Osteocyte (in vitro differentiated cells): ENCODE measurements around the gene DEPP1. TPM values are rescaled to one million over a fixed set of nuclear protein-coding genes. Genes with fewer than 3 reads are reported as not detected.

Experiments
- DNase-seq: peaks from one replicate; pipeline ENCODE4 v3.0.0; 2021; ENCODE audit warnings: mixed read lengths; ENCODE audit not compliant: unreplicated experiment; ENCODE audit errors: extremely low spot score
- H3K27ac Mint-ChIP-seq: one replicate; pipeline ENCODE4 v1.8.0; 2021; ENCODE audit warnings: mild to moderate bottlenecking, mixed read lengths; ENCODE audit not compliant: unreplicated experiment
- H3K27me3 Mint-ChIP-seq: one replicate; pipeline ENCODE4 v1.8.0; 2021; ENCODE audit warnings: mixed read lengths; ENCODE audit not compliant: unreplicated experiment
- H3K36me3 Mint-ChIP-seq: one replicate; pipeline ENCODE4 v1.8.0; 2021; ENCODE audit warnings: mixed read lengths; ENCODE audit not compliant: unreplicated experiment
- H3K4me1 Mint-ChIP-seq: one replicate; pipeline ENCODE4 v1.8.0; 2021; ENCODE audit warnings: mixed read lengths; ENCODE audit not compliant: unreplicated experiment
- H3K4me3 Mint-ChIP-seq: one replicate; pipeline ENCODE4 v1.8.0; 2021; ENCODE audit warnings: mild to moderate bottlenecking, moderate library complexity, mixed read lengths; ENCODE audit not compliant: unreplicated experiment
- H3K9me3 Mint-ChIP-seq: one replicate; pipeline ENCODE4 v1.8.0; 2021; ENCODE audit warnings: mixed read lengths; ENCODE audit not compliant: unreplicated experiment
- total RNA-seq: library from RNA; stranded (reverse); gene quantifications from 2 replicates; pipeline ENCODE4 v1.2.1, GENCODE V29; 2021
- TF ChIP-seq, protein P1 (sequence below): fragments of 200-600 bp; sonication (generic); IDR thresholded peaks from 2 replicates; pipeline ENCODE4 v1.5.0; 2021; ENCODE audit warnings: antibody characterized with exemption, mild to moderate bottlenecking, moderate library complexity

Gene DEPP1
- total RNA-seq, 1 donor from 2014 or later: 10.3 TPM

DNA sequence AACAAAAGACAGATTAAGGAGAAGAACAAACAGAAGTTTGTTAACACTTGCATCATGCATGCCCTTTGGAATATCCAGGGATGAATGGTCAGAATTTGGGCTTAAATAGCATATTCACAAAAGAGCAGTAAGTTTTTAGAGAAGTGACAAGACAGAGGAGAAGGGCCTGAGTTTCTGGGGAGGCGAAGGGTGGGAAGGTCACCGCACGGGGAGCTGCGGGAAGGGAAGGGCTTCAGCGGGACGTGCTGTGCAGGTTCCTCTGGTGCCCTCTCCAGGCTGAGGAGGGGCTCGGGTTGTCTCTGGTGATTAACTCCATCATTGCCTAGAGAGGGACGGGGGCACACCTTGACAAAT lies 11.7 kb upstream of the DEPP1 start:
- Mint-ChIP-seq H3K27ac (no peak overlapping the region), H3K9me3 (no peaks in the 10 kb centered on the region), H3K4me3 (no peak overlapping the region), H3K36me3 (peaks cover 2% of the 10 kb centered on the region), H3K27me3 (no peaks in the 10 kb centered on the region), H3K4me1 (peaks cover 40% of the 10 kb centered on the region)
- TF ChIP-seq, protein P1, sequence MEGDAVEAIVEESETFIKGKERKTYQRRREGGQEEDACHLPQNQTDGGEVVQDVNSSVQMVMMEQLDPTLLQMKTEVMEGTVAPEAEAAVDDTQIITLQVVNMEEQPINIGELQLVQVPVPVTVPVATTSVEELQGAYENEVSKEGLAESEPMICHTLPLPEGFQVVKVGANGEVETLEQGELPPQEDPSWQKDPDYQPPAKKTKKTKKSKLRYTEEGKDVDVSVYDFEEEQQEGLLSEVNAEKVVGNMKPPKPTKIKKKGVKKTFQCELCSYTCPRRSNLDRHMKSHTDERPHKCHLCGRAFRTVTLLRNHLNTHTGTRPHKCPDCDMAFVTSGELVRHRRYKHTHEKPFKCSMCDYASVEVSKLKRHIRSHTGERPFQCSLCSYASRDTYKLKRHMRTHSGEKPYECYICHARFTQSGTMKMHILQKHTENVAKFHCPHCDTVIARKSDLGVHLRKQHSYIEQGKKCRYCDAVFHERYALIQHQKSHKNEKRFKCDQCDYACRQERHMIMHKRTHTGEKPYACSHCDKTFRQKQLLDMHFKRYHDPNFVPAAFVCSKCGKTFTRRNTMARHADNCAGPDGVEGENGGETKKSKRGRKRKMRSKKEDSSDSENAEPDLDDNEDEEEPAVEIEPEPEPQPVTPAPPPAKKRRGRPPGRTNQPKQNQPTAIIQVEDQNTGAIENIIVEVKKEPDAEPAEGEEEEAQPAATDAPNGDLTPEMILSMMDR: peak; percentile 37
- DNase-seq: no peak

DNA sequence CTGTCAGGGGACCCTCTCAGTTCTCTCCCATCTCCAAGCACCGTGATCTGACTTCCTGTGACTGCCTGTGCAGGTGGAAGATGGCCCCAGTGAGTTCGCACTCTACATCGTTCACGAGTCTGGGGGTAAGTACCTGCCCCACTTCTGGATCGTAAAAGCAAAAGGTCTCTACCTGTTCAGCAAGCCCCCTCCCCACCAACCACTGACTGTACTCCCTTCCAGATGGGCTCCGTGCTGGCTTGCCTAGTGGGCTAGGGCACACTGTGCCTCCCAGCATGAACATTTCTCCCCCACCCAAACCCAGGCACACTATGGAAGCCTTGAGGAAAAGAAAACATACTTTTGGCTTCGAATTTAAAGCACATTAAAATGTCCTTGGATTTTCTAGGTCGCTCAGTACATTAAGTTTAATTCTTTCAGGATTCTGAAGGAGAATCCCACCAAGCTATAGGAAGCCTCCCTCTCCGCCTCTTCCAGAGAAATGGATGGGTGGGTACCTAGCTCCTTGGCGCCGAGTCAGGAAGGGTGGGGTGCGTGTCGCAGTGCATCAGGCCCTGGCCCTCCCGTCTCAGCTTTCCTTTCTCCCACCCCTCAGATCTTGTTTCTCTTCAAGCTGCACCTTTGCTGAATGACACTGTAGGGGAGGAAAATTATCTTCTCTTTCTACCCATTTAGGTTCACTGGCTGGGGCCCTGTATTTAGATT lies 11.1 kb upstream of the DEPP1 start:
- H3K9me3 Mint-ChIP-seq: no peaks in the 10 kb centered on the region
- H3K36me3 Mint-ChIP-seq: peaks cover 4% of the 10 kb centered on the region
- no peak for DNase-seq
- H3K27me3 Mint-ChIP-seq: no peaks in the 10 kb centered on the region
- no peak overlapping the region for H3K27ac Mint-ChIP-seq
- TF ChIP-seq, protein P1: no peak
- peaks cover 44% of the 10 kb centered on the region for H3K4me1 Mint-ChIP-seq
- H3K4me3 Mint-ChIP-seq: no peak overlapping the region

DNA sequence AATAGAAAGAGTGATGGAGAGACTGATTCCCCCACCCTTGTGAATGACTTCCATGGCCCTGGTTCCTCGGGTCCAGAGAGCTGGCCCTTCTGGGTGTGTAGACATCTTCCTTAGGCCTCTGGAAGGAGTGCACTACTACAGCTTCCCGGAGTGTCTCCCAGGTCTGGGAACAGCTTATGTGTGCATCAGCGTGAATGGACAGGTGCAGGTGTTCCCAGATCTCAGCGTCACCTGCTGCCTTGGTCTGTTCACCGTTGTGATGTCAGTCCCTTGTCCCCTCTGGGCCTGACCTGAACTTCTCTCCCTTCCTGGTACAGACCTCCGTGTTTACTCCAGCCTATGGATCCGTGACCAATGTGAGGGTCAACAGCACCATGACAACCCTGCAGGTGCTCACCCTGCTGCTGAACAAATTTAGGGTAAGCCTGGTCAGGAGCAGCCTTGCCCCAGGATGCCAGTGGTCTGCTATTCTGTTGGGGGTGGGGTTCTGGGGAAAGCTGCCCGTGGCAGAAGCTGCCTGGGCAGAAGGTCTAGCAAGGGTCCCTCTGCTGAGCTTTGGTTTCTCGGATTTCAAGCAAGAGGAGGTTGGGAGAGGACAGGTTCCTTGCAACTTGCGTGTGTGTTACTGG lies 10.5 kb upstream of the DEPP1 start:
- H3K36me3 Mint-ChIP-seq: peaks cover 4% of the 10 kb centered on the region
- H3K27me3 Mint-ChIP-seq: no peaks in the 10 kb centered on the region
- TF ChIP-seq, protein P1: no peak
- peaks cover 37% of the 10 kb centered on the region for H3K4me1 Mint-ChIP-seq
- no peak for DNase-seq
- no peak overlapping the region for H3K4me3 Mint-ChIP-seq
- H3K27ac Mint-ChIP-seq: no peak overlapping the region
- H3K9me3 Mint-ChIP-seq: no peaks in the 10 kb centered on the region

DNA sequence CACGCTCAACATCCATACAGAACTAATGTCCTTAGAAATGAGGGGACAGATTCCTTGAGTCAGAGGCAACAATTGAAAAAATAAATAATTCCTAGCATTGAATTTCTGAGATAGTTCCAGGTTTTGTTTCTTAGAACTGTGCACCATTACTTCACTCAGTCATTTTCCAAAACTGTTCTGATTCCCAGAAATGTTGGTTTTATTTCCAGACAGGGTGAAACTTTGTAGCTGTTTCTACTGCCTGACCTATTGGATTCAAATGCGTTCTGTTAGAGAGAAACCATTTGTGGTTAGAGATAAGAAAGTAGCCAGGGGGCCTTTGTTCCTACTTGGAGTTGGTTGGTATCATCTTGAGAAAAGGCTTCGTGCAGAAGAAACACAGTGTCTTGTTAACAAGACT lies 8.1 kb upstream of the DEPP1 start:
- DNase-seq: no peak
- H3K36me3 Mint-ChIP-seq: peaks cover 3% of the 10 kb centered on the region

DNA sequence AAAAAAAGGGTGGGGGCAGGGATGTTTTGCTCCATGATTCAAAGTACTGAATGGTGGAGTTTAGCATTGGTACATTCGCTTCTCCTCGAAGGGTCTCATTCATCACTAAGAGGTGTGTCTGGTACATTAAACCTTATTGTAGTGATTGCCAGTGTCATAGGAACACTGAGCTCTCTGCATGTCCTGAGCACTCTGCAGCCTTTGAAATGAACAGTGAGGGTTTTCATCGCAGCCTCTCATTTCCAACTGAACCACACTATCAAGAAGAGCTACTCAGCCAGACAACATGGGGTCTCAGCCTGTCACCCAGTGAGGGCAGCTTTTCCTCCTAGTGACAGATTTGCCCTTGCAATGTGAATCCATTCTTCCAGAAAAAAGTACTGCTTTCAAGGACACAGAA lies 7.6 kb upstream of the DEPP1 start:
- TF ChIP-seq, protein P1: no peak
- Mint-ChIP-seq H3K36me3 (peaks cover 2% of the 10 kb centered on the region), H3K27me3 (no peaks in the 10 kb centered on the region), H3K27ac (no peak overlapping the region), H3K9me3 (no peaks in the 10 kb centered on the region), H3K4me3 (no peak overlapping the region), H3K4me1 (peaks cover 43% of the 10 kb centered on the region)
- no peak for DNase-seq

More for the DNA sequence above, 8.1 kb upstream of the DEPP1 start:
- Mint-ChIP-seq H3K27me3 (no peaks in the 10 kb centered on the region), H3K9me3 (no peaks in the 10 kb centered on the region), H3K4me3 (no peak overlapping the region), H3K27ac (no peak overlapping the region), H3K4me1 (peaks cover 40% of the 10 kb centered on the region)
- TF ChIP-seq, protein P1: no peak
